Rectal smooth muscle tissue (tissue), 1 donor: ENCODE data around the gene CDH20.

Experiments used
- H3K27ac ChIP-seq: one replicate; pipeline ENCODE4 v1.7.0; 2013; ENCODE audit warnings: low read depth, low read length, inconsistent platforms
- H3K27me3 ChIP-seq: one replicate; pipeline ENCODE4 v1.7.0; 2013; ENCODE audit warnings: low read length; ENCODE audit not compliant: control insufficient read depth, insufficient read depth
- H3K36me3 ChIP-seq: one replicate; pipeline ENCODE4 v1.7.0; 2013; ENCODE audit warnings: low read length; ENCODE audit not compliant: control insufficient read depth, insufficient read depth
- H3K4me1 ChIP-seq: one replicate; pipeline ENCODE4 v1.7.0; 2013; ENCODE audit warnings: low read length; ENCODE audit not compliant: control insufficient read depth, insufficient read depth
- H3K4me3 ChIP-seq: one replicate; pipeline ENCODE4 v1.7.0; 2013; ENCODE audit warnings: low read length
- H3K9ac ChIP-seq: one replicate; pipeline ENCODE4 v1.7.0; 2013; ENCODE audit warnings: low read length

Gene CDH20

DNA sequence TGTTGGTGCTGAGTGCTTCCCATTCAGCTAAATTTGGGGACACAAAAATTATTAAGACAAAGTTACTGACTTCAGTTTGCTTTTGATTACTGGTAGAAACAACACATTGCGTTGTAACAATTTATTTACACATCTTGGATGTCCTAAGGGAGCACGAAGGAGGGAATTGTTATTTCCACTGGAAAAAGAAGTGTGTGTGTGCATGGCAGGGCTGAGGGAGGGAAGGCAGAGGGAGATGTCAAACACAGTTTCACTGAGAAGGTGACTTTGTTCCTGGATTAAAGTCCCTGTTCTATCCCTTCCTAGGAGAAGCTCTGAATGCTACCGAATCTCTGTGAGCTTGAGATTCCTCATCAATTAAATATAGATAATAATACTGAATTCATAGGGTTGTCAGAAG, 3.8 kb upstream of the CDH20 start:
- no peaks in the 10 kb centered on the region for H3K4me1 ChIP-seq
- H3K36me3 ChIP-seq = no peaks in the 10 kb centered on the region
- no peak overlapping the region for H3K4me3 ChIP-seq
- H3K27ac ChIP-seq = no peak overlapping the region
- no peak overlapping the region for H3K9ac ChIP-seq
- peaks cover 10% of the 10 kb centered on the region for H3K27me3 ChIP-seq

DNA sequence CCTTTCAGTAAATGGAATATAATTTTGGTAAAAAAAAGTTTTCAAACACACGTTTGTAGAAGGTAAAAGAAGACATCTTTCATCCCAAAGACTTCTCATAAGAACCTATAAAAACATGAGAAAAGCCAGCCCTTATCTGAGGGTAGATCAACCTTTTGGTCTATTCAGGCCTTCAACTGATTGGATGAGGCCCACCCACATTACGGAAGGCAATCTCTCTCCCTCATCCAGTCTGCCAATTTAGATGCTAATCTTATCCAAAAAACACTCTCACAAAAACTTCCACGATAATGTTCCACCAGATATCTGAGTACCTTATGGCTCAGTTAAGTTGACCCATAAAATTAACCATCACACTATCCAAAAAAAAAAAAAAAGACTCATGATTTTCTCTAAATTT, 2.2 kb upstream of the CDH20 start:
- Histone ChIP-seq H3K9ac (no peak overlapping the region), H3K27ac (no peak overlapping the region), H3K36me3 (no peaks in the 10 kb centered on the region), H3K4me1 (no peaks in the 10 kb centered on the region), H3K4me3 (no peak overlapping the region), H3K27me3 (peaks cover 14% of the 10 kb centered on the region)

DNA sequence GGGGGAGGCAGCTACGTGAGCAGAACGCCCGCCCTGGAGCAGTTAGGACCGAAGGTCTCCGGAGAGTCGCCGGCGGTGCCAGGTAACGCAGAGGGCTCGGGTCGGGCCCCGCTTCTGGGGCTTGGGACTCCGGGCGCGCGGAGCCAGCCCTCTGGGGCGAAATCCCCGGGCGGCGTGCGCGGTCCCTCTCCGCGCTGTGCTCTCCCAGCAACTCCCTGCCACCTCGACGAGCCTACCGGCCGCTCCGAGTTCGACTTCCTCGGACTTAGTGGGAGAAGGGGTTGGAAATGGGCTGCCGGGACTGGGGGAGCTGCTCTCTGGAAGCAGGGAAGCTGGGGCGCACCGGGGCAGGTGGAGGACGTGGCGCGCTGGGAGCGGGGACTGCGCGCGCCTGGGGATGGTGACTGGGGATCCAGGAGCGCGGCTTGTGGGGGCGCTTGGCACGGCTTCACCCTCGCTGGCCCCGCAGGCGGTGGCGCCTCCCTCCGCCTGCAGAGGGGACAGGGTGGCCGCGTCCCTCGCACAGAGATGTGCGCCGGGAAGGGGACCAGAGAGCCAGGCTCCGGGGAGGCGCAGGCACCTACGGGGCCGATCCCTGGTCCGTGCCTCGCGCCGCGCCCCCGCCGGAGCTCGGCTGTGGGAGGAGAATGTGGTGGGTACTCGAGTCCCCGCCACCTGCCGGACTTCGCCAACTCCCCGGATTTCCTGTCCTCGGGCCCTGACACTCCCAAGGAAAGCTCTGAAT, 688 bp downstream of the CDH20 start:
- Histone ChIP-seq H3K27me3 (peaks cover 14% of the 10 kb centered on the region), H3K9ac (no peak overlapping the region), H3K4me1 (no peaks in the 10 kb centered on the region), H3K36me3 (no peaks in the 10 kb centered on the region), H3K27ac (no peak overlapping the region), H3K4me3 (no peak overlapping the region)

DNA sequence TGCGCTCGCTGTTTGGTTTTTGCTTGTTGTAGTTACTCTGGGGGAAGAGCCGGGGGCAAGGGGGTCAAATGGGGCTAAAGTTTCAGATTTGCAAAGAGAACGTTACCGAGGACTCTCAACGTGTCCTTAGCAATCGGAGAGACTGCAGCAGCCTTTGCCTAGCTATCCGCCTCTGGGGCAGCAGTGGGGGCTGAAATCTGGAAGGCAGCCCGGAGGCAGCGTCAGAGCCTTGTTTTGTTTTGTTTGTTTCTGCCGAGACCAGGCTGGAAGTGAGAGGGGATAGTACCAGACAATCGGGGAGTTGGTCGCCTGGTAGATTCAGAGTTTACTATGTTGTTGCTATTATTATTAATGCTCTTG, 1.2 kb downstream of the CDH20 start:
- H3K4me3 ChIP-seq = no peak overlapping the region
- no peak overlapping the region for H3K9ac ChIP-seq
- no peaks in the 10 kb centered on the region for H3K36me3 ChIP-seq
- H3K27ac ChIP-seq = no peak overlapping the region
- no peaks in the 10 kb centered on the region for H3K4me1 ChIP-seq
- H3K27me3 ChIP-seq = peaks cover 14% of the 10 kb centered on the region

DNA sequence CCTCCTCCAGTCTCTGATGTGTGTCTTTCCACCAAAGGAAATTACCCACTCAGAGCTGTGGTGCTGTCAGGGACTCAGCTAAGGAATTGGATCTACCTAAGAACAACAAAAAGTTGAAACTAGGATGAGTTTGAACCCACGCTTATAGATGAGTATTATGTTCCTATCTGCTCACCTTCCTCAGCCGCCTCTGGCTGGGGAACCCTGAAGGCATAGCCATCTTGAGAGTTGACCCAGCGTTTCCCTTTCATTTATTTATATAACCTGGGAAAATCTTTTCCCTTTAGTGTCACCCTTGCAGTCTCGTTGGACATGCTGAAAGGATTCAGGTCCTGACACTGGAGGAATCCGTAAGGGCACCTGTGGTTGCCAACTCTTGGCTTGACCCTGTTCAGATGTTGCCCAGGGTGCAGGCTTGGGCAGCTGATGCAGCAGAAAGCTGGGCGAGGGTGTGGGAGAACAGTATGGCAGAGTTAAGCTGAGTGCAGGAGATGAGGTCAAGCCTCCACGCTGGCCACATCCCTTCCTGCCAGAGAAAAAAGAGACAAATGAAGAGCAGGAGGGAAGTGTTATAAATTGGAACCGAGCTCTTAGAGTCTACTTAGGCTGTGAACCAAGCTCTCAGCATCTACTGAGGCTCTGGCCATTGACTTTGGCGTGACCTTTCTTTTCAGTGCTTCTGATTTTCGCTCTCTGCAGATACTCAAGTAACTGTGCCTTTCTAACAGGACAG, 1.9 kb downstream of the CDH20 start:
- H3K27me3 ChIP-seq = peaks cover 14% of the 10 kb centered on the region
- H3K4me3 ChIP-seq = no peak overlapping the region
- no peaks in the 10 kb centered on the region for H3K36me3 ChIP-seq
- H3K9ac ChIP-seq = no peak overlapping the region
- no peaks in the 10 kb centered on the region for H3K4me1 ChIP-seq
- no peak overlapping the region for H3K27ac ChIP-seq

DNA sequence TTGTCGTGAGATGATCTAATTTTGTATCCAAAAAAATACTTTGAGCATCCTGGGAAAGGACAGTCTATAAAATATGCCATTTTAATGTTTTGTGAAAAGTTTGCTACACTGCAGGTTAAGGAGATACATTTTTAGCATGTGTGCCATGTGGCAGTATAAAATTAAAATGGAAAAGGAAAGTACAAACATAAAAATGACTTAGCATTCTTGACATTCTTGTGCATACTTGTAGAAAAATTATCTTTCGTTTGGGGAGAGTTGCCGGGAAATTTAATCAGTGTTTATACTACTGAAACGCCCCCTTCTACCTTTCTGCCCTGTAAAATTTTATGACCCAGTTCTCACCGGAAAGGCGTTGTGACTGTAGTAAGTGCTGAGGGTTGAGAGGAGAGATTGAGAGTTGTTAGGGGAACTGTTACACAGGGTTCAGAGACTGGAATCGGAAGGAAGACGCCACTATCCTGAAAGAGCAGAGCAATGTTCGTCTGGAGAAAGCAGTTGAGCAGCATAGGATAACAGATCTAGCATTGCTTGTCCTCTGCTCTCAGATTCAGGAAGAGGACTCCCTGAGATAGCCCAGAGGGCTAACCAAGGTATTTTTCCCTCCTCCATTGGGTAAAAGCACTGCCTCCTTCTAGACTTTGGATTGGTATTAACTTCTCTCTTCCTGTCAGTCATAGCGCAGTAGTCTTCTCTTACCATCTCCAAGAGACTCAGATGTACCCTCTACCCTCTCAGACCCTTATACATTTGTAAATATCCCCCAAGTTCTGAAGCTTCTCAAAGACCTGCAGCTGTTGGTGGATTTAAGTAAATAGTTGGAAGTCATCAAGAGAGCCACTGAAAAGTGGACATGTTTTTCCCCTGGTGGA, 2.7 kb downstream of the CDH20 start:
- no peak overlapping the region for H3K4me3 ChIP-seq
- H3K27me3 ChIP-seq = peaks cover 14% of the 10 kb centered on the region
- H3K4me1 ChIP-seq = no peaks in the 10 kb centered on the region
- H3K9ac ChIP-seq = no peak overlapping the region
- no peak overlapping the region for H3K27ac ChIP-seq
- no peaks in the 10 kb centered on the region for H3K36me3 ChIP-seq

DNA sequence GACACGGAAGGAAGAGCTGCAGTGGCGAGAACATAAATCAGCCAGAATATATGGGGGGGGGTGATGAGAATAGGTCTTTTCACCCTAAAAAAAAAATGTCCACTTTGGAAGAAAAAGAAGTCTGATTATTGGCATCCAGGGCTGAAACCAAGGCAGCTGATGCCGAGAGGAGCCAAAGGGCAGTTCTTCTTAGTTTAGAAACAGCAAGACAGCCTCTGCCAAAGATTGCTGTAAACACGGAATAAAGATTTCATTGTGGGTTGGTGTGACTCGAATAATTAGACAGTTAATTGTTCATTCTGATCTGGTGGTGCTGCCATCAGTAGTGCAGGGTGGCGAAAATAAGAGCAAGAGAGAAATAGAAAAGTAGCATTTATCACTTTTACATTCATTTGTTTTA, 3.5 kb downstream of the CDH20 start:
- Histone ChIP-seq H3K36me3 (no peaks in the 10 kb centered on the region), H3K4me3 (no peak overlapping the region), H3K27ac (no peak overlapping the region), H3K9ac (no peak overlapping the region), H3K27me3 (peaks cover 14% of the 10 kb centered on the region), H3K4me1 (no peaks in the 10 kb centered on the region)

DNA sequence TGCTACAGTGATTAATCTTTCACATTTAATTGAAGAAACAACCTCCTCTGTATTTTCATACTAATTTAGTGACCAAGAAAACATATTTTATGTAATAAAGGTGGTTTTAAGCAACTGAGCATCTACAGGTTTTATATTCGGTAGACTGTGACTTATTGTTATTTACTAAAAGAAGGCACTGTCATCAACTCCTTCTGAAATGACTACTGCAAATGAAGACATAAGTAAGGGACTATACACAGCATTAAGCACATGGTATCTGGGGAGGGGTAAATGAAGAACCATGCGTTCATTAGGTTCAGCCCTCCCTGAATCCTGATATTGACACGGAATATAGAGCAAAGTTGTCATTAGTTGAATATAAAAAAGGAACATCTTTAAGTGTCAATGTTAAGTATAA, 4.3 kb downstream of the CDH20 start:
- peaks cover 14% of the 10 kb centered on the region for H3K27me3 ChIP-seq
- H3K4me3 ChIP-seq = no peak overlapping the region
- H3K36me3 ChIP-seq = no peaks in the 10 kb centered on the region
- H3K4me1 ChIP-seq = no peaks in the 10 kb centered on the region
- no peak overlapping the region for H3K27ac ChIP-seq
- H3K9ac ChIP-seq = no peak overlapping the region

DNA sequence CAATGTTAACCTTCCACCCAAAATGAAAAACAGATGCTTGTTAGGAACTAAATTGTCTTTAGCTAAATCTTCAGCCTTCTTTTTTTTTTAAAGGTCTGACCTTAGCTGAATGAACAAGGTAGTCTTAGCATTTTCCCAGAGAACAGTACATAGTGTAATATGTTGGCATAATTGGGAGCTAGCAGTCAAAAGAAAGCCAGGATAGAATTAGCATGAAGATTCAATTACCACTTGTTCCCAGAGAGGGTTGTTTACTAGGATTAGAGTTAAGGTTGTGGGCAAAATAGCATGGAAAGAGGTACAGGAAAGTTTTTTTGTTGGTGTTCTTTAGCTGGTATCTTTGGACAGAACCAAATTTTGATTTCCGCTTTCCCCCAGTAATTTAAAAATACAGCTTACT, 6.9 kb downstream of the CDH20 start:
- Histone ChIP-seq H3K36me3 (no peaks in the 10 kb centered on the region), H3K4me1 (no peaks in the 10 kb centered on the region), H3K9ac (no peak overlapping the region), H3K27ac (no peak overlapping the region), H3K27me3 (no peaks in the 10 kb centered on the region), H3K4me3 (no peak overlapping the region)

DNA sequence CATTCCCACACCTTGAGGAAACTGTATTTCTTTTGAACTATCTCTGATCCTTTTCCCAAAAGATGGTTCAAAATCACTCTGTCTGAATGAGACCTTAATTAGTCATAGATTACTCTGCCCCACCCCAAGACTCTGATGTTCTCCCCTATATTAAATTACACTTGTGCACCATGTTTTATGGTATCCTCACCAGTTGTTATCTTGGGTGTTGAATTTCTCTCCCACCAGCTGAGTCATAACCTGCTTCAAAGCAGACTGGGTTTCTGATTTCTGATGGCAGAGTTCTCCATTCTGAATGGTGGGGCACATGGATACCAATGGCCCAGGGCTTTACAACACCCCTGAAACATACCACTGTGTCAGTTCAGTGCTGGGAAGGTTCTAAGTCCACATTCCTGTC, 15.0 kb downstream of the CDH20 start:
- Histone ChIP-seq H3K4me3 (no peak overlapping the region), H3K27me3 (no peaks in the 10 kb centered on the region), H3K27ac (no peak overlapping the region), H3K9ac (no peak overlapping the region), H3K36me3 (no peaks in the 10 kb centered on the region), H3K4me1 (no peaks in the 10 kb centered on the region)

DNA sequence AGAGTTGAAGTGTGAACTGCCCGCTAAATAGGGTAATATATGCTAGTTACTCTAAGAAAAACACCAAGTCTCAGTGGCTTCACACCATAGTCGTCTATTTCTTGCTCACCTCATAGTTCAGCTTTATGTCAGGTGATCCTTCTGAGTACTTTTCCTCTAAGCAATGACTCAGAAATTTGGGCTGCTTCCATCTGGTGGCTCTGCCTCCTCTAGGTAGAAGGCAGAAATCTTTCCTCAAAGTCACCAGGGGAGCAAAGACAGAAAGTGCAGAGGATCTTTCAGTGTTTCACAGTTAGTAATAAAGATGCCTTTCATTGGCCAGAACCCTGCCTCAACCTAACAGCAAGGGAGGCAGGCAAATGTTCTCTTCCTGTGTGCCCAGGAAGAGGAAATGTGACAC, 17.3 kb downstream of the CDH20 start:
- no peak overlapping the region for H3K27ac ChIP-seq
- H3K27me3 ChIP-seq = no peaks in the 10 kb centered on the region
- H3K4me3 ChIP-seq = no peak overlapping the region
- no peaks in the 10 kb centered on the region for H3K36me3 ChIP-seq
- no peak overlapping the region for H3K9ac ChIP-seq
- no peaks in the 10 kb centered on the region for H3K4me1 ChIP-seq

DNA sequence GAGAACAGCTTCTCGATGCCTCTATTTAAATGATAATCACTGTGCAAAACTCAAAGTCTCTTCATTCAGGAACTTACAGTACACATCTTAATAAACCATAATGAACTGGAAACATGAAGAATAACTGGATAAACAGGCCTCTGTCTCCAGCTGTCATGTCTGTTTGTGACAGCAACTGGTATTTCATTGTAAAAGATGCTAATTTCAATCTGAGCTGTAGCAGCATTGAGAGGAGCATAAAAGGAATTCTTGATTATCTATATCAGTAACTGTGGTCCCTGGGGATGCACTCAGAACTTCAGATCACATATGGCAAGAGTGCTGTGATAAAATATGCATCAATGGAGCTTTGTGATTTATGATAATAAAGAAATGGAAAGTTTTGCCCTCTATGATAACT, 18.8 kb downstream of the CDH20 start:
- Histone ChIP-seq H3K36me3 (no peaks in the 10 kb centered on the region), H3K27me3 (no peaks in the 10 kb centered on the region), H3K9ac (no peak overlapping the region), H3K4me1 (no peaks in the 10 kb centered on the region), H3K27ac (no peak overlapping the region), H3K4me3 (no peak overlapping the region)
